Activated T-helper 17 cell treated with anti-CD3 and anti-CD28 coated beads, Interleukin-2, amount 50 U/mL, for 72 hours (primary cell): ENCODE measurements around the gene INPP4A. TPM values are rescaled to one million over a fixed set of nuclear protein-coding genes. Genes with fewer than 3 reads are reported as not detected.

ENCODE experiments used
- ATAC-seq: fragments of 150-1000 bp; cut with Tn5 transposase; replicated peaks from 2 replicates; pipeline ENCODE4 v1.10.0; 2021; ENCODE audit warnings: mild to moderate bottlenecking, moderate library complexity
- H3K27ac Mint-ChIP-seq: one replicate; pipeline ENCODE4 v1.8.0; 2022; ENCODE audit warnings: mixed read lengths
- H3K27me3 Mint-ChIP-seq: one replicate; pipeline ENCODE4 v1.8.0; 2022; ENCODE audit warnings: mixed read lengths
- H3K36me3 Mint-ChIP-seq: one replicate; pipeline ENCODE4 v1.8.0; 2022; ENCODE audit warnings: low read depth, mild to moderate bottlenecking, mixed read lengths
- H3K4me1 Mint-ChIP-seq: one replicate; pipeline ENCODE4 v1.8.0; 2022; ENCODE audit warnings: mixed read lengths
- H3K4me3 Mint-ChIP-seq: one replicate; pipeline ENCODE4 v1.8.0; 2022; ENCODE audit warnings: mild to moderate bottlenecking, mixed read lengths
- H3K9me3 Mint-ChIP-seq: one replicate; pipeline ENCODE4 v1.8.0; 2022; ENCODE audit warnings: mixed read lengths
- total RNA-seq, 2 donors: library from RNA; stranded (reverse); gene quantifications; one replicate each; pipeline ENCODE4 v1.2.3, GENCODE V29; 2022

Gene INPP4A
- total RNA-seq, 2 donors from 2014 or later = 66.4 to 74.8 TPM

- no peak overlapping the region for H3K4me3 Mint-ChIP-seq
- peaks cover 5% of the 10 kb centered on the region for H3K4me1 Mint-ChIP-seq
- peaks cover 86% of the 10 kb centered on the region for H3K36me3 Mint-ChIP-seq
- no peak for ATAC-seq
- no peaks in the 10 kb centered on the region for H3K27me3 Mint-ChIP-seq
- H3K27ac Mint-ChIP-seq = peak overlapping the region; percentile 75
- H3K9me3 Mint-ChIP-seq = no peaks in the 10 kb centered on the region
Measured at GRCh38 chr2:98570356-98570755, 125.7 kb downstream of the INPP4A start.

DNA sequence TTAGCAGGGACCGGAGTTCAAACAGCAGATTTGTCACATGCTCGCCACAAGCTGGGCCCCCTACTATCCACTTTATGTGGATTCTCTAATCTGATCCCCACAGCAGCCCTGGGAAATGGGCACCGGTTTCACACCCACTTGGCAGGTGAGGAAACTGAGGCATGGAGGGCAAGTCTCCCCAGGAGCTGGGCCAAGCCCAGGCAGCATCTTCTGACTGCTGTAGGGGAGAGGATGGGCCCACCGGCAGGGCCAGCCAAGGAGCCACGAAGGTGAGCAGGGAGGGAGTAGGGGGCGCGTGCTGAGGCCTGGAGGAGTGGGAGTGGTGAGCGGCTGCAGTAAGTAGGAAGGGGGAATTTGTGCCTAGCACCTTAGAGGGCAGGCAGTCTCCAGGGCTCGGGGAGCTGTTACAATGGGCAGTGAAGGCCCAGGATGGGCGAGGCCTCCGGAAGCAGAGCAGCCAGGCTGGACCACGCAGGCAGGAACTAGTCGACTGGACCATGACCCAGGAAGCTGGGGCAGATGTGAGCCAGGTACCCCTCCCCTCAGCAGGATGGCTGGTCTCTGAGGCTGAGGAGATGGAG lies 126.6 kb downstream of the INPP4A start:
- H3K27me3 Mint-ChIP-seq = no peaks in the 10 kb centered on the region
- H3K4me1 Mint-ChIP-seq = peaks cover 5% of the 10 kb centered on the region
- ATAC-seq = no peak
- H3K9me3 Mint-ChIP-seq = no peaks in the 10 kb centered on the region
- peaks cover 86% of the 10 kb centered on the region for H3K36me3 Mint-ChIP-seq
- H3K27ac Mint-ChIP-seq = peak overlapping the region; percentile 58
- no peak overlapping the region for H3K4me3 Mint-ChIP-seq

GRCh38 chr2:98571796-98572195 lies 127.1 kb downstream of the INPP4A start:
- Mint-ChIP-seq H3K4me3 (no peak overlapping the region), H3K27me3 (no peaks in the 10 kb centered on the region), H3K27ac (peak overlapping the region; percentile 58), H3K4me1 (peaks cover 5% of the 10 kb centered on the region), H3K9me3 (no peaks in the 10 kb centered on the region), H3K36me3 (peaks cover 86% of the 10 kb centered on the region)
- ATAC-seq = no peak

DNA sequence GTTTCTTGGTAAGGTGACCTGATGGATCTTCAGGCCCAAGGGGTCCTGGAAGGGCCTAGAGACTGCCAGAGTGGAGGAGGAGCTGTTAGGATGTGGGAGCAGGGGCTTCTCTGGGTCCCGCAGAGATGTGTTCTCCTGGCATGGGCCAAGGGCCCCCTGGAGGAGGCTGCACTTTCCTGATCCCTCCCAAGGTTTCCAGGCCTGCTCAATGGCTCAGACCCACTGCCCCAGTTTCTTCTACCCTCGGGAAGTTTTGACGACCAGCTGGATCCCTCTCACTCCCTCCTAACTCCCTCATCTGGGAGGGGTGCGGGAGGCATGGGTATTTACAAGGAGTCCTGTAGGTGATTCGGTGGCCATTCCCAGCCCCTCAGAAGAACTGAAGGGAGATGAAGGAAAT lies 127.6 kb downstream of the INPP4A start:
- no peak overlapping the region for H3K4me3 Mint-ChIP-seq
- peaks cover 86% of the 10 kb centered on the region for H3K36me3 Mint-ChIP-seq
- H3K4me1 Mint-ChIP-seq = peaks cover under 1% of the 10 kb centered on the region
- no peak for ATAC-seq
- H3K27ac Mint-ChIP-seq = peak overlapping the region; percentile 58
- H3K9me3 Mint-ChIP-seq = no peaks in the 10 kb centered on the region
- no peaks in the 10 kb centered on the region for H3K27me3 Mint-ChIP-seq

DNA sequence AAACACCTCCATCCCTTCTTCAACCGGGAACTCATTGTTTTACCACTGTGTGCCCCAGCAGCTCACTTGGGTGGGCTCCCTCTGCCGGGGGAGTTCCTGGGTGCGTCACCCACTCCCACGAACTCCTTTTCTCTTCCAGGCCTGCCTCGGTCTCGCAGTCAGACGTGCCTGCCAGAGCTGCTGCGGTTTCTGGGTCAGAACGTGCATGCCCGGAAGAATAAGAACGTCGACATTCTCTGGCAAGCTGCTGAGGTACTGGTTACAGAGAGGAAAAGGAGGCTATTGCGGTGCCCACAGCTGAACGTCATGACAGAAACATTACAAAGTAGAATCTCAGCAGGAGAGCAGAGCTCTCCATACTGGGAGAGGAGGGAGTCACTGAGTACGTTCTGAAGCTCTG lies 128.0 kb downstream of the INPP4A start:
- no peaks in the 10 kb centered on the region for H3K4me1 Mint-ChIP-seq
- no peaks in the 10 kb centered on the region for H3K27me3 Mint-ChIP-seq
- no peak for ATAC-seq

DNA sequence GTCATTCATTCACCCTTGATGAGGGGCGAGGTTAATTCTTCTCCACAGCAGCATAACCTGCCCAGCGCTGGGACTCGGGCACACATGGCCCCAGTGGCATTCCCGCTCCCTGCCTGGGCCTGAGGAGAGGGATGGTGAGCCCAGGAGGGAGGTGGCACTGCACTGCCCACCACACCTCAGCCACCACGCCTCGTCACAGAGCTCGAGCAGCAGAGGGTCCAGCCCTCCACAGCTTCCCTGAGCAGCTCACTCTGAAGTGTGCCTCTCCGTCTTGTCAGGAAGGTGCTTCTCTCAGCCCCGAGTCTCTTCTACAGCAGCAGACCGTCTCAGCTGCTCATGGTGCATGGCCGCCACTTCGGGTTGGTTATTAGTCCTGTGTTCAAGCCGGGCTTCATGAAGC lies 128.8 kb downstream of the INPP4A start:
- Mint-ChIP-seq H3K36me3 (peaks cover 86% of the 10 kb centered on the region), H3K9me3 (no peaks in the 10 kb centered on the region), H3K4me1 (no peaks in the 10 kb centered on the region), H3K4me3 (no peak overlapping the region), H3K27ac (peak overlapping the region; percentile 64), H3K27me3 (no peaks in the 10 kb centered on the region)
- no peak for ATAC-seq

More for the DNA sequence above, 128.0 kb downstream of the INPP4A start:
- H3K36me3 Mint-ChIP-seq = peaks cover 86% of the 10 kb centered on the region
- H3K4me3 Mint-ChIP-seq = no peak overlapping the region
- H3K9me3 Mint-ChIP-seq = no peaks in the 10 kb centered on the region
- peak overlapping the region; percentile 58 for H3K27ac Mint-ChIP-seq

- no peak for ATAC-seq
- Mint-ChIP-seq H3K4me3 (no peak overlapping the region), H3K36me3 (peaks cover 88% of the 10 kb centered on the region), H3K9me3 (no peaks in the 10 kb centered on the region), H3K27me3 (no peaks in the 10 kb centered on the region), H3K27ac (peak overlapping the region; percentile 58), H3K4me1 (no peaks in the 10 kb centered on the region)
Measured at GRCh38 chr2:98576666-98577312, 132.1 kb downstream of the INPP4A start.

GRCh38 chr2:98577313-98577712 lies 132.7 kb downstream of the INPP4A start:
- Mint-ChIP-seq H3K27me3 (no peaks in the 10 kb centered on the region), H3K27ac (no peak overlapping the region), H3K36me3 (peaks cover 88% of the 10 kb centered on the region), H3K4me1 (no peaks in the 10 kb centered on the region), H3K9me3 (no peaks in the 10 kb centered on the region), H3K4me3 (no peak overlapping the region)
- ATAC-seq = no peak

DNA sequence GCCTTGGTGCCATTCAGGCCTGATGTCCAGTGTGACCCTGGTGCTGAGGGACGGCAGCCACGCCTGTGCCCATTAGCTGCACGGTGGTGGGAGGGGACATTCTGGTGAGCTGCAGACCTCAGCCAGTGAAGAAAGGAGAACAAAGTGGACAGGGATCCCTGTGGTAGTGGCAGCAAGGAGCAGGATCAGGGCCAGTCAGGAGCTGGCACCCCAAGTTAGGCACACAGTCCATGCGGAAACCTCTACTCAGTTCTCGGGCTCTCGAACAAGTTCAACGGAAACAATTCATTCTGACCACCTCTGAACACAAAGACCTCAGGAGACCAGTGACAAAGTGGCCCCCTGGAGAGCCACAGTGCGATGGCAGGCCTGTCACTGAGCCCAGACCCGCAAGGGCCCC lies 133.6 kb downstream of the INPP4A start:
- Mint-ChIP-seq H3K4me3 (no peak overlapping the region), H3K4me1 (no peaks in the 10 kb centered on the region), H3K27ac (peak overlapping the region; percentile 6), H3K36me3 (peaks cover 88% of the 10 kb centered on the region), H3K9me3 (no peaks in the 10 kb centered on the region), H3K27me3 (no peaks in the 10 kb centered on the region)
- ATAC-seq = no peak

DNA sequence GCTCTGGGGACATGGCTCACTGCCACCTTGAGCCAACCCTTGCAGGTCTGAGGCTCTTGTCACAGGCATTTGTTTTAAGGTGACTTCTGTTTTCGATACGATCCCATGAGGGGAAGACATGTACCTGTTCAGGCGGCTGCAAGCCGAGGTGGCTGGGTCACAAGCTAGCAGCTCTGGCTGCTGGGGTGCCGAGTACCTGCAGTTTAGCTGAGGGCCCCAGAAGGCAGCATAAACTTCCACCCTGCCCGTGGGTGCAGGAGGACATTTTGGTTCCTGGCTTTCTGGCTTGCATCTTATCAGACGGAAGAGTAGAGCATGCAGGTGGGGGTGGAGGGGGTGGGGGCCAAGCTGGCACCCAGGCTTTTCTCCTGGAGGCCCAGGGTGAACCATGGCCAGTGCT lies 135.3 kb downstream of the INPP4A start:
- Mint-ChIP-seq H3K4me3 (no peak overlapping the region), H3K4me1 (no peaks in the 10 kb centered on the region), H3K36me3 (peaks cover 90% of the 10 kb centered on the region), H3K27ac (no peak overlapping the region), H3K9me3 (no peaks in the 10 kb centered on the region), H3K27me3 (no peaks in the 10 kb centered on the region)
- no peak for ATAC-seq

DNA sequence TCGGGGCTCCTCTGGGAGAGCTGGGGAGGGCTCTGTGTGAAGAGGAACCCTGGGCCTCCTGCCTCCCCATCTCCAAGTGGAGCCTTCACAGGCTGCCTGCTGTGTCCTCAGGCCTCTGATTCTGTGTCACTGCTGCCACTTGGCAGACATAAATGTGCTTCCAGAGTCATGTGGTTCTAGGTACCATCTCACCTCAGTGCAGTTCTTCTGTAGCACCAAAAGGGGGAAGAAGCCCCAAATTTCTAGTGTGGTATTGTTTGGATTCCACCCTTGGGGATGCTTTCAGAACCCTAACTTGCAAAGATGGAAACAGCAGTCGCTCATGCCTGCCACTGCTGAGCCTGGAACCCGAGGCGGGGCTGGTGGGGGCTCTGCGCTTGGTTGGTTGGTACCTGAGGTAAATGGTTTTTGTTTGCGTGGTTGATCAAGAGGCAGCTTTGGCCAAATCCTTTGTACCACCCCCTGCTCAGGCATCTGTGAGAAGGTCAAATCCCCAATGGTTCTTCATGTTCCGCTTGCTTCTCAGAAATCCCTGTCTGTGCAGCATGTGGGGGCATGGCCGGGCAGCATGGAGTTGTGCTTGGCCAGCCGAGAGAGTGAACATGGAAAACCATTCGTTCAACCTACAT lies 136.1 kb downstream of the INPP4A start:
- Mint-ChIP-seq H3K4me1 (no peaks in the 10 kb centered on the region), H3K36me3 (peaks cover 90% of the 10 kb centered on the region), H3K27me3 (no peaks in the 10 kb centered on the region), H3K27ac (peak overlapping the region; percentile 11), H3K9me3 (no peaks in the 10 kb centered on the region), H3K4me3 (no peak overlapping the region)
- ATAC-seq = no peak

GRCh38 chr2:98582523-98582922 lies 137.9 kb downstream of the INPP4A start:
- Mint-ChIP-seq H3K27ac (no peak overlapping the region), H3K27me3 (no peaks in the 10 kb centered on the region), H3K9me3 (no peaks in the 10 kb centered on the region), H3K4me1 (no peaks in the 10 kb centered on the region), H3K4me3 (no peak overlapping the region), H3K36me3 (peaks cover 90% of the 10 kb centered on the region)
- no peak for ATAC-seq

DNA sequence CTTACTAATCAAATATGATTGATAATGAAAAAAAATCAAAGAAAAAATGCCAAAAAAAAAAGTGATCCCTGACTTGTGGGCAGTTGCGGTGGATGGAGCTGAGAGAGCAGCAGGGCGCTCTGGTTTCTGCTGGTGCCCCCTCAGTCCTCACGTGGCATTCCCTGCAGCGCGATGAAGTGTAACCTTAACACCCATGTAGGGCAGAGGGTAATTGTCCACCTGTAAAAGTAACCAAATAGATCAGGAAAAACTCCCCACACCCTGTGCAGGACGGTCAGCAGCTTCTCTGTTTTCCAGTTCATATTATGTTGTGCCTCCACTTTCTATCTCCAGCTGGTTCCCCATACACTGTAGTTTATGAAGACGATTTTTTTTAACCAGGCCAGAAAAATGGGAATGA lies 138.6 kb downstream of the INPP4A start:
- H3K4me1 Mint-ChIP-seq = no peaks in the 10 kb centered on the region
- peaks cover 90% of the 10 kb centered on the region for H3K36me3 Mint-ChIP-seq
- H3K27me3 Mint-ChIP-seq = no peaks in the 10 kb centered on the region

DNA sequence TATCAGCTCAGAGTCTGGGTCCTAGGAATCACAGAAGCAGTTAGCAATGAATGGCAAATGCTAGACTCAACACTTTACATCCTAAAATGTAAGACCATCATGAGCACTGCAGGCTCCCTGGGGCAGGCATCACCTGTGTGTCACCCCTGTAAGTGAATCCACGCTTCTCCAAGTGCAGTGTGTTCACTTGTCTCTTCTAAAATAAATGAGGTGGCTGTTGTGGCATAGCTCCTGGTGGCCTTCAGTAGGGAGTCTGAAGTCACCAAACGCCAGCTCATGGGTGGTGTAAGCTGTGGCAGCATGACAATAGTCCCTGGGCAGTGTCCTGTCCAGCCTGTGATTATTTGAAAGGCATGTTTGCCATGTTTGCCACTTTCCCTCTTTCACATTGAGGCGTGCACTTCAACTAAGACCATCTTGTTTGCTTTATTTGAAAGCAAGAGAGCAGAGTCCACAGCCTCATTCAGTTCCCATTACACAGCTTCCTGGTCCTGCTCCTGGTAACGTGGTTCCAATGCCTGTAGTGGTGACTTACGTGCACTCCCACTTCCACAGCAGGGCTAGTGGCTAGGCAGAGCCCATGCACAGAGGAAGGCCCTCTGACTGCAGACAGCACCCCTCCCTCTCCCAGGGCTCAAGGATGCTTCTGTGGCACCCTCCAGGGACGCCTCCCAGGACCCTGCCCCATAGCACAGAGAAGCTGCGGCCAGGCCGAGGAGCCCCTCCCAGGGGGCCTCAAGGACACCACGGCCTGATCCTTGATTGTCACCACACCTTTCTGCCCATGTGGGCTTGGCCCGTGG lies 139.4 kb downstream of the INPP4A start:
- Mint-ChIP-seq H3K27me3 (no peaks in the 10 kb centered on the region), H3K27ac (no peak overlapping the region), H3K4me3 (no peak overlapping the region), H3K9me3 (no peaks in the 10 kb centered on the region), H3K36me3 (peaks cover 90% of the 10 kb centered on the region), H3K4me1 (no peaks in the 10 kb centered on the region)
- no peak for ATAC-seq

More for the DNA sequence above, 138.6 kb downstream of the INPP4A start:
- ATAC-seq = no peak
- Mint-ChIP-seq H3K27ac (no peak overlapping the region), H3K9me3 (no peaks in the 10 kb centered on the region), H3K4me3 (no peak overlapping the region)
